Endothelial cell of umbilical vein (primary cell): ENCODE data around the gene FEZF2. TPM values are rescaled to one million over a fixed set of nuclear protein-coding genes. Genes with fewer than 3 reads are reported as not detected.

Experiments used
- BruUV-seq: library from RNA; stranded (reverse); fragments of 400-500 nt; replicated peaks from 2 replicates; lab custom pipeline; 2021; lab: Mats Ljungman, UMichigan
- CTCF ChIA-PET: fragments of 300-600, 350-600 bp; sonication (Branson Sonifier 250); formaldehyde crosslinking; loops from one replicate; lab custom pipeline; 2021; ENCODE audit warnings: antibody characterized with exemption, inconsistent platforms; lab: Charles Lee
- POLR2A ChIA-PET: fragments of 300-600, 350-600 bp; sonication (Branson Sonifier 250); formaldehyde crosslinking; loops from one replicate; lab custom pipeline; 2021; ENCODE audit warnings: antibody characterized with exemption, inconsistent platforms; lab: Charles Lee
- DNase-seq: peaks from one replicate; pipeline ENCODE4 v3.0.0-alpha.2; 2011; ENCODE audit warnings: low read depth, low spot score
- FAIRE-seq: peaks from 2 replicates; lab custom pipeline; 2011; peaks lifted over from hg19 to GRCh38; lab: Jason Lieb, UNC
- H2AFZ ChIP-seq: 2 replicates; pipeline ENCODE4 v1.6.0; 2012; ENCODE audit warnings: low read depth, low read length, control low read depth, inconsistent platforms
- H3K27ac ChIP-seq: 2 replicates; pipeline ENCODE4 v1.5.1; 2011; ENCODE audit warnings: low read depth, mild to moderate bottlenecking, control low read depth, low read length, moderate library complexity; ENCODE audit not compliant: insufficient read depth
- H3K27me3 ChIP-seq, 2 experiments: 2 replicates each; pipeline versions ENCODE4 v1.6.0 to v1.6.1; 2011; ENCODE audit warnings: low read length in 2 of 2, mixed read lengths in 1 of 2; ENCODE audit not compliant: control insufficient read depth in 2 of 2, insufficient read depth in 2 of 2
- H3K36me3 ChIP-seq, 2 experiments: 2 replicates in 1 of 2; 3 replicates in 1 of 2; pipeline ENCODE4 v1.5.1; 2011; ENCODE audit warnings: low read length in 2 of 2, mild to moderate bottlenecking in 1 of 2, moderate library complexity in 1 of 2; ENCODE audit not compliant: control insufficient read depth in 2 of 2, insufficient read depth in 2 of 2; ENCODE audit errors: extremely low read depth in 1 of 2
- H3K4me1 ChIP-seq: 3 replicates; pipeline ENCODE4 v1.5.1; 2011; ENCODE audit warnings: mild to moderate bottlenecking, low read length; ENCODE audit not compliant: control insufficient read depth, insufficient read depth; ENCODE audit errors: extremely low read depth
- H3K4me2 ChIP-seq: 2 replicates; pipeline ENCODE4 v1.6.1; 2011; ENCODE audit warnings: low read length, control low read depth, mixed read lengths; ENCODE audit not compliant: insufficient read depth
- H3K4me3 ChIP-seq, 3 experiments: fragments of 200-600 bp in 1 of 3; sonication (generic), shearing (Covaris generic) in 1 of 3; replicated peaks in 1 of 3; 2 replicates each; pipeline ENCODE4 v1.5.1; 2011 to 2016; ENCODE audit warnings: control low read depth in 3 of 3, low read length in 3 of 3, mild to moderate bottlenecking in 2 of 3, inconsistent platforms in 1 of 3, low read depth in 1 of 3, moderate library complexity in 1 of 3; ENCODE audit not compliant: insufficient read depth in 1 of 3
- H3K79me2 ChIP-seq: 2 replicates; pipeline ENCODE4 v1.6.0; 2012; ENCODE audit warnings: low read length, inconsistent platforms; ENCODE audit not compliant: control insufficient read depth, insufficient read depth
- H3K9ac ChIP-seq: replicated peaks from 2 replicates; pipeline ENCODE3; 2011; ENCODE audit warnings: low read length, control low read depth; ENCODE audit not compliant: insufficient read depth; ENCODE audit errors: extremely low read depth
- H3K9me1 ChIP-seq: replicated peaks from 3 replicates; pipeline ENCODE4 v1.6.0; 2011; ENCODE audit warnings: mild to moderate bottlenecking, low read length; ENCODE audit not compliant: control insufficient read depth, insufficient read depth; ENCODE audit errors: extremely low read depth
- H3K9me3 ChIP-seq: replicated peaks from 2 replicates; pipeline ENCODE4 v1.5.1; 2012; ENCODE audit warnings: low read length, inconsistent platforms; ENCODE audit not compliant: control insufficient read depth, insufficient read depth
- H4K20me1 ChIP-seq: replicated peaks from 2 replicates; pipeline ENCODE3; 2011; ENCODE audit warnings: mild to moderate bottlenecking, low read length; ENCODE audit not compliant: control insufficient read depth, insufficient read depth; ENCODE audit errors: extremely low read depth
- EZH2 ChIP-seq: IDR thresholded peaks from 2 replicates; pipeline ENCODE4 v1.6.1; 2012; ENCODE audit warnings: borderline replicate concordance, low read depth, mild to moderate bottlenecking, moderate library complexity, low read length, inconsistent platforms; ENCODE audit not compliant: severe bottlenecking
- FOS ChIP-seq: IDR thresholded peaks from 2 replicates; pipeline ENCODE4 v1.6.1; 2011; ENCODE audit warnings: mild to moderate bottlenecking, low read length, moderate library complexity, borderline replicate concordance; ENCODE audit not compliant: insufficient read depth
- GATA2 ChIP-seq: IDR thresholded peaks from 2 replicates; pipeline ENCODE4 v1.7.0; 2011; ENCODE audit warnings: low read depth, mild to moderate bottlenecking, moderate library complexity, mixed read lengths, low read length; ENCODE audit not compliant: insufficient read length, insufficient read depth
- JUN ChIP-seq: IDR thresholded peaks from 2 replicates; pipeline ENCODE4 v1.6.1; 2011; ENCODE audit warnings: borderline replicate concordance, low read depth; ENCODE audit not compliant: insufficient read length, insufficient read depth
- MAX ChIP-seq: IDR thresholded peaks from 2 replicates; pipeline ENCODE4 v1.6.1; 2011; ENCODE audit not compliant: insufficient read depth, insufficient read length
- MYC ChIP-seq: IDR thresholded peaks from one replicate; pipeline ENCODE4 v1.6.1; 2011; ENCODE audit warnings: mild to moderate bottlenecking, low read depth, low read length
- POLR2A ChIP-seq: IDR thresholded peaks from 2 replicates; pipeline ENCODE4 v1.6.1; 2012; ENCODE audit warnings: low read depth, mild to moderate bottlenecking, control low read depth, low read length
- POLR2AphosphoS5 ChIP-seq: IDR thresholded peaks from 2 replicates; pipeline ENCODE4 v1.6.1; 2012; ENCODE audit warnings: low read depth, mild to moderate bottlenecking, control low read depth, low read length, moderate library complexity; ENCODE audit not compliant: insufficient read depth
- dilution Hi-C: fragments of 300-500 bp; cut with MboI; formaldehyde crosslinking; loops from one replicate; pipeline ENCODE4 v1.15.0; 2019; ENCODE audit warnings: low sequenced_read_pairs; ENCODE audit not compliant: extremely low pct_ligation_motif_present
- intact Hi-C: fragments of 100-400 bp; cut with micrococcal nuclease; formaldehyde crosslinking; loops from one replicate; pipeline ENCODE4 v1.10.0; 2022
- polyA plus RNA-seq, 4 experiments: library from polyadenylated mRNA; depleted of rRNA in 3 of 4; stranded (reverse) in 3 of 4; unstranded in 1 of 4; fragments of >200 nt; gene quantifications; 2 replicates each; pipeline versions ENCODE4 v1.2.1 to v1.2.3, GENCODE V29; 2011 to 2012; ENCODE audit warnings: missing spikeins in 1 of 4
- total RNA-seq: library from RNA; stranded (reverse); gene quantifications from 2 replicates; pipeline ENCODE4 v1.2.3, GENCODE V29; 2021
- TF ChIP-seq, protein P1 (sequence below), 2 donors: IDR thresholded peaks; 1 replicate in 1 of 2; 2 replicates in 1 of 2; pipeline ENCODE4 v1.5.1; 2011; ENCODE audit warnings: low read length in 2 of 2, mild to moderate bottlenecking in 2 of 2, moderate library complexity in 2 of 2, control low read depth in 1 of 2, inconsistent platforms in 1 of 2, low read depth in 1 of 2; ENCODE audit not compliant: insufficient read depth in 1 of 2; ENCODE audit errors: extremely low read depth in 1 of 2

The FEZF2 gene
- total and polyA plus RNA-seq, 2 donors (not counting 3 experiments of a cell fraction or from before 2014, with no cell fraction given), result not detected

DNA sequence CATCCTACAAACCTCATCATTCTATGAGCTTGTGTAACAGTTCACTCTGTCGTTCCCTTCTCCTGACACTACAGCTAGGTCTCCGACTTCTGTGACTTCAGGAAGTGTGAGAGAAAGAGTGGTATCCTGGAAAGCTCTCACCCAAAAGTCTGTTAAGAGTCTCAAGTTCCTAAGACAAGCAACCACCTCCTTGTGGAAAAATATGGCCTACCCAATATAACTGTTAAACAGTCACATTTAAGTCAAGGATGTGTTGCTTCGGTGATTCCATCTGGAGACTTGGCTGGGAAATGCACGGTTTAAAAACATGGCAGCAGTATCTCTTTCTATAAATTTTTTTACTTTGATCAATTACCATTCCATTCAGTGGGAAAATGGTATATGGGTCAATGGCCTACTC is 13.8 kb downstream of the FEZF2 start:
- Histone ChIP-seq H3K4me1 (no peaks in the 10 kb centered on the region), H3K27ac (no peak overlapping the region), H3K9me3 (no peaks in the 10 kb centered on the region), H3K27me3 (peaks cover 3 to 13% of the 10 kb centered on the region in 2 experiments), H3K4me3 (no peak overlapping the region), H3K9ac (no peak overlapping the region), H2AFZ (no peak overlapping the region), H3K36me3 (no peaks in the 10 kb centered on the region), H3K79me2 (no peaks in the 10 kb centered on the region), H3K4me2 (no peak overlapping the region), H4K20me1 (no peaks in the 10 kb centered on the region), H3K9me1 (no peaks in the 10 kb centered on the region)
- no TSS peak for BruUV-seq
- DNase-seq (no peak), FAIRE-seq (no peak)
- dilution Hi-C loops, result no loop called here
- POLR2A ChIA-PET, result no interaction called here
- intact Hi-C loops, result no loop called here
- CTCF ChIA-PET, result no interaction called here
- TF ChIP-seq MYC (no peak), POLR2A (no peak), MAX (no peak), GATA2 (no peak), EZH2 (no peak), POLR2AphosphoS5 (no peak), JUN (no peak), FOS (no peak)
- TF ChIP-seq, protein P1, sequence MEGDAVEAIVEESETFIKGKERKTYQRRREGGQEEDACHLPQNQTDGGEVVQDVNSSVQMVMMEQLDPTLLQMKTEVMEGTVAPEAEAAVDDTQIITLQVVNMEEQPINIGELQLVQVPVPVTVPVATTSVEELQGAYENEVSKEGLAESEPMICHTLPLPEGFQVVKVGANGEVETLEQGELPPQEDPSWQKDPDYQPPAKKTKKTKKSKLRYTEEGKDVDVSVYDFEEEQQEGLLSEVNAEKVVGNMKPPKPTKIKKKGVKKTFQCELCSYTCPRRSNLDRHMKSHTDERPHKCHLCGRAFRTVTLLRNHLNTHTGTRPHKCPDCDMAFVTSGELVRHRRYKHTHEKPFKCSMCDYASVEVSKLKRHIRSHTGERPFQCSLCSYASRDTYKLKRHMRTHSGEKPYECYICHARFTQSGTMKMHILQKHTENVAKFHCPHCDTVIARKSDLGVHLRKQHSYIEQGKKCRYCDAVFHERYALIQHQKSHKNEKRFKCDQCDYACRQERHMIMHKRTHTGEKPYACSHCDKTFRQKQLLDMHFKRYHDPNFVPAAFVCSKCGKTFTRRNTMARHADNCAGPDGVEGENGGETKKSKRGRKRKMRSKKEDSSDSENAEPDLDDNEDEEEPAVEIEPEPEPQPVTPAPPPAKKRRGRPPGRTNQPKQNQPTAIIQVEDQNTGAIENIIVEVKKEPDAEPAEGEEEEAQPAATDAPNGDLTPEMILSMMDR (IDR thresholded peaks at IDR 0.05; ENCODE audit: extremely low read depth in 1 of 2, insufficient read depth in 1 of 2, low read depth in 1 of 2, low read length in 2 of 2), result no peak
